Keratinocyte (primary cell): ENCODE measurements around the gene MARCHF7. TPM values are rescaled to one million over a fixed set of nuclear protein-coding genes. Genes with fewer than 3 reads are reported as not detected.
A peak's percentile ranks its signal among the peaks of the same experiment; 100 is the strongest.

ENCODE experiments used
- DNase-seq: peaks from one replicate; pipeline ENCODE4 v3.0.0-alpha.2; 2011; ENCODE audit warnings: low read depth, missing footprints, low spot score
- FAIRE-seq: peaks from 2 replicates; lab custom pipeline; 2011; peaks lifted over from hg19 to GRCh38; lab: Jason Lieb, UNC
- H2AFZ ChIP-seq: 2 replicates; pipeline ENCODE4 v1.6.0; 2012; ENCODE audit warnings: low read length, control low read depth, inconsistent platforms; ENCODE audit not compliant: control insufficient read depth
- H3K27ac ChIP-seq: 2 replicates; pipeline ENCODE4 v1.5.1; 2011; ENCODE audit warnings: low read length; ENCODE audit not compliant: control insufficient read depth, insufficient read depth
- H3K27me3 ChIP-seq: 3 replicates; pipeline ENCODE4 v1.6.0; 2011; ENCODE audit warnings: low read length; ENCODE audit not compliant: control insufficient read depth, insufficient read depth; ENCODE audit errors: extremely low read depth
- H3K36me3 ChIP-seq, 2 experiments: 2 replicates in 1 of 2; 3 replicates in 1 of 2; pipeline ENCODE4 v1.5.1; 2011; ENCODE audit warnings: low read length in 2 of 2, mild to moderate bottlenecking in 1 of 2; ENCODE audit not compliant: control insufficient read depth in 2 of 2, insufficient read depth in 2 of 2; ENCODE audit errors: extremely low read depth in 1 of 2
- H3K4me1 ChIP-seq: 3 replicates; pipeline ENCODE4 v1.5.1; 2011; ENCODE audit warnings: low read length; ENCODE audit not compliant: control insufficient read depth, insufficient read depth; ENCODE audit errors: extremely low read depth
- H3K4me2 ChIP-seq: 3 replicates; pipeline ENCODE4 v1.6.0; 2011; ENCODE audit warnings: low read depth, low read length; ENCODE audit not compliant: control insufficient read depth, insufficient read depth; ENCODE audit errors: extremely low read depth
- H3K4me3 ChIP-seq, 3 experiments: fragments of 200-600 bp in 1 of 3; sonication (generic) in 1 of 3; 2 replicates in 2 of 3; 3 replicates in 1 of 3; pipeline ENCODE4 v1.5.1; 2011 to 2016; ENCODE audit warnings: low read length in 3 of 3, mild to moderate bottlenecking in 3 of 3, control low read depth in 2 of 3, inconsistent platforms in 1 of 3, low read depth in 1 of 3, mixed read lengths in 1 of 3, mixed run types in 1 of 3, moderate library complexity in 1 of 3; ENCODE audit not compliant: control insufficient read depth in 2 of 3, insufficient read depth in 2 of 3; ENCODE audit errors: extremely low read depth in 1 of 3
- H3K79me2 ChIP-seq: 2 replicates; pipeline ENCODE4 v1.6.0; 2012; ENCODE audit warnings: low read length; ENCODE audit not compliant: control insufficient read depth, insufficient read depth
- H3K9ac ChIP-seq: 3 replicates; pipeline ENCODE4 v1.6.0; 2011; ENCODE audit warnings: low read length; ENCODE audit not compliant: control insufficient read depth, insufficient read depth; ENCODE audit errors: extremely low read depth
- H3K9me1 ChIP-seq: 3 replicates; pipeline ENCODE4 v1.6.0; 2011; ENCODE audit warnings: low read length; ENCODE audit not compliant: control insufficient read depth, insufficient read depth; ENCODE audit errors: extremely low read depth
- H3K9me3 ChIP-seq: 2 replicates; pipeline ENCODE4 v1.5.1; 2012; ENCODE audit warnings: low read depth, low read length; ENCODE audit not compliant: control insufficient read depth
- H4K20me1 ChIP-seq: 3 replicates; pipeline ENCODE4 v1.6.0; 2011; ENCODE audit warnings: low read length; ENCODE audit not compliant: control insufficient read depth, insufficient read depth; ENCODE audit errors: extremely low read depth
- EZH2 ChIP-seq: IDR thresholded peaks from one replicate; pipeline ENCODE4 v1.6.1; 2012; ENCODE audit warnings: inconsistent platforms, mild to moderate bottlenecking, low read length, moderate library complexity
- dilution Hi-C: fragments of 300-500 bp; cut with MboI; formaldehyde crosslinking; loops from one replicate; pipeline ENCODE4 v1.7.0; 2020; ENCODE audit warnings: low sequenced_read_pairs; ENCODE audit not compliant: extremely low pct_ligation_motif_present
- polyA plus RNA-seq, 5 experiments: library from polyadenylated mRNA; depleted of rRNA in 3 of 5; stranded (reverse) in 3 of 5; stranded (forward) in 1 of 5; unstranded in 1 of 5; fragments of >200 nt; gene quantifications; 1 replicate in 1 of 5; 2 replicates in 3 of 5; 3 replicates in 1 of 5; pipeline versions ENCODE4 v1.2.1 to v1.2.3, GENCODE V29; 2011 to 2012; ENCODE audit warnings: missing spikeins in 2 of 5, low read depth in 1 of 5, low replicate concordance in 1 of 5
- TF ChIP-seq, protein P1 (sequence below), 3 experiments: IDR thresholded peaks in 1 of 3; conservative IDR thresholded peaks in 1 of 3; optimal IDR thresholded peaks in 1 of 3; 2 replicates in 2 of 3; 3 replicates in 1 of 3; pipeline versions ENCODE3 to v1.5.1; 2011; ENCODE audit warnings: low read length in 3 of 3, mild to moderate bottlenecking in 3 of 3, moderate library complexity in 2 of 3, control low read depth in 1 of 3, inconsistent platforms in 1 of 3; ENCODE audit not compliant: insufficient read depth in 2 of 3; ENCODE audit errors: extremely low read depth in 1 of 3

The MARCHF7 gene
- polyA plus RNA-seq, 1 donor (not counting 4 experiments of a cell fraction or from before 2014, with no cell fraction given), result 89.4 TPM

- H3K36me3 ChIP-seq, result peaks cover 21 to 33% of the 10 kb centered on the region in 2 experiments
- no peak for TF ChIP-seq EZH2
- TF ChIP-seq, protein P1, sequence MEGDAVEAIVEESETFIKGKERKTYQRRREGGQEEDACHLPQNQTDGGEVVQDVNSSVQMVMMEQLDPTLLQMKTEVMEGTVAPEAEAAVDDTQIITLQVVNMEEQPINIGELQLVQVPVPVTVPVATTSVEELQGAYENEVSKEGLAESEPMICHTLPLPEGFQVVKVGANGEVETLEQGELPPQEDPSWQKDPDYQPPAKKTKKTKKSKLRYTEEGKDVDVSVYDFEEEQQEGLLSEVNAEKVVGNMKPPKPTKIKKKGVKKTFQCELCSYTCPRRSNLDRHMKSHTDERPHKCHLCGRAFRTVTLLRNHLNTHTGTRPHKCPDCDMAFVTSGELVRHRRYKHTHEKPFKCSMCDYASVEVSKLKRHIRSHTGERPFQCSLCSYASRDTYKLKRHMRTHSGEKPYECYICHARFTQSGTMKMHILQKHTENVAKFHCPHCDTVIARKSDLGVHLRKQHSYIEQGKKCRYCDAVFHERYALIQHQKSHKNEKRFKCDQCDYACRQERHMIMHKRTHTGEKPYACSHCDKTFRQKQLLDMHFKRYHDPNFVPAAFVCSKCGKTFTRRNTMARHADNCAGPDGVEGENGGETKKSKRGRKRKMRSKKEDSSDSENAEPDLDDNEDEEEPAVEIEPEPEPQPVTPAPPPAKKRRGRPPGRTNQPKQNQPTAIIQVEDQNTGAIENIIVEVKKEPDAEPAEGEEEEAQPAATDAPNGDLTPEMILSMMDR (optimal IDR thresholded peaks at IDR 0.05 in 1 of 3, IDR thresholded peaks at IDR 0.05 in 1 of 3, conservative IDR thresholded peaks at IDR 0.05 in 1 of 3; ENCODE audit: extremely low read depth in 1 of 3, insufficient read depth in 2 of 3, low read length in 3 of 3), result no peak
- FAIRE-seq (peak; percentile 69), DNase-seq (no peak)
- H3K9ac ChIP-seq, result peak overlapping the region; percentile 61
- peak overlapping the region; percentile 88 for H3K27ac ChIP-seq
- peaks cover 84% of the 10 kb centered on the region for H3K79me2 ChIP-seq
- dilution Hi-C loops, result no loop called here
- H3K4me3 ChIP-seq, result peak overlapping the region in 2 of 3 experiments; percentile 29 to 31
- H2AFZ ChIP-seq, result no peak overlapping the region
- H4K20me1 ChIP-seq, result peaks cover 16% of the 10 kb centered on the region
- H3K4me1 ChIP-seq, result peaks cover 39% of the 10 kb centered on the region
- H3K9me1 ChIP-seq, result peaks cover 7% of the 10 kb centered on the region
- no peaks in the 10 kb centered on the region for H3K9me3 ChIP-seq
- H3K4me2 ChIP-seq, result peak overlapping the region; percentile 80
- H3K27me3 ChIP-seq, result no peaks in the 10 kb centered on the region
Measured at GRCh38 chr2:159735648-159736047, 23.3 kb downstream of the MARCHF7 start.

GRCh38 chr2:159736048-159736447 is 23.7 kb downstream of the MARCHF7 start:
- Histone ChIP-seq H2AFZ (no peak overlapping the region), H3K9ac (peak overlapping the region; percentile 61), H3K27me3 (no peaks in the 10 kb centered on the region), H4K20me1 (peaks cover 16% of the 10 kb centered on the region), H3K4me3 (peak overlapping the region in 2 of 3 experiments; percentile 29 to 31), H3K79me2 (peaks cover 84% of the 10 kb centered on the region), H3K27ac (peak overlapping the region; percentile 88), H3K36me3 (peaks cover 17 to 29% of the 10 kb centered on the region in 2 experiments), H3K4me1 (peaks cover 39% of the 10 kb centered on the region), H3K9me1 (peaks cover 7% of the 10 kb centered on the region), H3K9me3 (no peaks in the 10 kb centered on the region), H3K4me2 (peak overlapping the region; percentile 80)
- TF ChIP-seq EZH2, result no peak
- TF ChIP-seq, protein P1 (optimal IDR thresholded peaks at IDR 0.05 in 1 of 3, IDR thresholded peaks at IDR 0.05 in 1 of 3, conservative IDR thresholded peaks at IDR 0.05 in 1 of 3; ENCODE audit: extremely low read depth in 1 of 3, insufficient read depth in 2 of 3, low read length in 3 of 3), result no peak
- DNase-seq, result no peak
- dilution Hi-C loops, result no loop called here
- peak; percentile 64 for FAIRE-seq
